ENCODE measurements around the gene OR10V1. TPM values are rescaled to one million over a fixed set of nuclear protein-coding genes. Genes with fewer than 3 reads are reported as not detected.
A peak's percentile ranks its signal among the peaks of the same experiment; 100 is the strongest.

Gene OR10V1
- total RNA-seq, 2 experiments from 2014 or later: not detected

GRCh38 chr11:59666969-59667368 is 46.7 kb downstream of the OR10V1 start:
- no peak overlapping the region for H3K27ac ChIP-seq (ENCODE audit: low read depth in 1 of 2, low read length in 2 of 2)
- POLR2A ChIA-PET: interaction anchor here (4.0 to 5.2 kb wide), 2 partner anchors 51 kb away, joined by 15 to 130 read pairs; partner anchors contain the start of gene OSBP
- H3K9me3 Mint-ChIP-seq: no peaks in the 10 kb centered on the region
- no peak overlapping the region for H3K4me3 ChIP-seq (ENCODE audit: low read length)
- peaks cover 64% of the 10 kb centered on the region for H3K4me1 Mint-ChIP-seq (ENCODE audit: low read depth)
- peak overlapping the region; percentile 99 for H3K27ac Mint-ChIP-seq
- ATAC-seq (ENCODE audit: poor library complexity) (no peak), DNase-seq (peak in 1 of 14 experiments; percentile 9)
- H3K36me3 ChIP-seq (ENCODE audit: insufficient read depth, low read length): peaks cover 41% of the 10 kb centered on the region
- CTCF ChIA-PET: interaction anchor here (1.5 kb wide), 1 partner anchor 496 kb away, joined by 3 read pairs; the partner anchor contains the start of gene DTX4
- peaks cover 61% of the 10 kb centered on the region for H3K36me3 Mint-ChIP-seq (ENCODE audit: low read depth)
- intact Hi-C loops (cut with DNase I, micrococcal nuclease): loop anchor here in 1 of 2 experiments (2.0 to 10.0 kb wide), 4 partner anchors 46 to 522 kb away; partner anchors contain the start of genes FAM111A and MRPL16
- no peaks in the 10 kb centered on the region for H3K27me3 Mint-ChIP-seq
- TF ChIP-seq CTCF (IDR thresholded peaks at IDR 0.05): no peak
- peaks cover 36% of the 10 kb centered on the region for H3K4me1 ChIP-seq (ENCODE audit: insufficient read depth, low read length)
- H3K27me3 ChIP-seq (ENCODE audit: control insufficient read depth in 1 of 2, insufficient read depth in 2 of 2, low read length in 2 of 2): no peaks in the 10 kb centered on the region
- H3K9me3 ChIP-seq (ENCODE audit: control insufficient read depth in 1 of 2, insufficient read depth in 1 of 2, low read length in 2 of 2): no peaks in the 10 kb centered on the region
- peak overlapping the region; percentile 96 for H3K4me3 Mint-ChIP-seq

Other genes with a start within 250 kb of the OR10V1 start
- gene OR4D10, start 240.5 kb downstream of the OR10V1 start, total RNA-seq: not detected
- not detected for gene OR4D11, start 210.3 kb downstream of the OR10V1 start, total RNA-seq
- not detected for gene OR4D9, start 202.3 kb downstream of the OR10V1 start, total RNA-seq
- gene OSBP, start 98.1 kb downstream of the OR10V1 start, total RNA-seq: 10 to 100 TPM; 54.9 to 58.2 TPM
- gene PATL1, start 44.8 kb downstream of the OR10V1 start, total RNA-seq: 10 to 100 TPM; 51.8 to 55.2 TPM
- gene STX3, start 41.5 kb upstream of the OR10V1 start, total RNA-seq: 1 to 10 TPM; 4.6 to 6.4 TPM
- gene MRPL16, start 96.9 kb upstream of the OR10V1 start, total RNA-seq: 10 to 100 TPM; 22.8 to 24.6 TPM
- not detected for gene CBLIF, start 131.7 kb upstream of the OR10V1 start, total RNA-seq
- gene TCN1, start 152.6 kb upstream of the OR10V1 start, total RNA-seq: not detected
- not detected for gene OOSP3, start 164.9 kb upstream of the OR10V1 start, total RNA-seq
- gene OOSP1, start 224.6 kb upstream of the OR10V1 start, total RNA-seq: not detected

Measured in CD4-positive, alpha-beta T cell (primary cell).